Amniotic stem cell (primary cell): ENCODE measurements around the gene LIN7C.

Experiments used
- DNase-seq: peaks from one replicate; lab custom pipeline; 2025; lab: John Stamatoyannopoulos, UW

Gene LIN7C

GRCh38 chr11:27509908-27510307, 3.3 kb upstream of the LIN7C start:
- DNase-seq: no peak

- DNase-seq: no peak
Observed at GRCh38 chr11:27507557-27508322, 1.2 kb upstream of the LIN7C start.

GRCh38 chr11:27505781-27506180, 788 bp downstream of the LIN7C start:
- no peak for DNase-seq

DNA sequence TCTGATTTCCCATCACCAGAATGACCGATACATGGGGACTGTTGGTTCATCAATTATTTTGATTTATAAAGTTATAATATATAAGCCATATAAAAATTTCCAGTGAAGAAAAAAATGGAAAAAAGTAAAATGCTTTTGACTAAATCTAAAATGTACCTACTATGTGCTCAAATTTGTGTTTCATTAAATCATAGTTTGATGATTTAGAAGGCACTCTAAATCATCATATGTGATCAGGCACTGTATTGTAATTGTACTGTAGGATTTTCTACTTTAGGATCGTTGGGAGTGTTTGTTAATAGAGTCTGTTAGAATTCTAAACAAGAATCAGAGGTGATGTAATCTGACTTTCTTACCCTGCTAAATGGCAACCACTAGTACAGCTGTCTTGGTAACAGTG, 2.4 kb downstream of the LIN7C start:
- no peak for DNase-seq

DNA sequence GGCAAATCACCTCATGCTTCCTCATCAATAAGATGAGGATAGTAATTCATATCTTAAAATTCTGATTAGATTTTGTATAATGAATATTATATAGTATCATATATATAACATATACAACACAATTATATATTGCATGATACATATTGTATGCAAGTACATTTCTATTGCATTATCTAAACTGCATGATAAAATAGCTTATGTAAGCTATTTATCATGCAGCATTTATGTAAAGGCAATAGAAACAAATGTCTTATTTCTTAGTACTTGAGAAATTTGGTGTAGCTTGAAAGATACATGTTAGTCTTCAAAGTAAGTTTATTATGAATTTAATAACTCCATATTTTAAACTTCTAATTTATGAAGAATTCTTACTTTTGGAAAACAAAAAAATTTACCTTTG, 5.5 kb downstream of the LIN7C start:
- DNase-seq: no peak

- no peak for DNase-seq
Observed at GRCh38 chr11:27497911-27498310, 8.7 kb downstream of the LIN7C start.

DNA sequence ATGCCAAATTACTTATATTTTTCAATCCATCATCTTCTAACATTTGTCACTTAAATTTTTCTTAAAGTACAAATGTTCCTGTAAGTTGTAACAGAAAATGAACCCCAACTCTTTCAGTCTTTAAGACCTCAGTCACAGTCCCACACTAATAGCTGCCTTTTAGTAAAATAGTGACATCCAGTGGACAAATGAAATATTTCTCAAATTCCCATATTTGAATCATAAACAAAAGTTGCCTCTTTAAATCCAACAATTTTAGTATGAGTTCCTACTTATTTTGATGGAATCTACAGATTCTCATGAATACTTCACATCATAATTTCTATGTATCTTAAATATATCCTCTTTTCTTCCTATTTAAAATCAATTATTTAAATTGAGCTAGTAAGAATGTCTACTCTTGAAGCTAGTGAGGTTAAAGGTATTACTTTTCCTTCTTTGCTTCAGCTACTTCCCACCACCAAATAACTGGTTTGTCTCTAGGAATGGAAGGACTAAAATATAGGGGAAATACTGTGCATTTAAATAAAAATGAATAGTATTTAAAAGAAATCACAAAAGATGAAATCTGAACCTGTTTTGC, 9.2 kb downstream of the LIN7C start:
- no peak for DNase-seq

DNA sequence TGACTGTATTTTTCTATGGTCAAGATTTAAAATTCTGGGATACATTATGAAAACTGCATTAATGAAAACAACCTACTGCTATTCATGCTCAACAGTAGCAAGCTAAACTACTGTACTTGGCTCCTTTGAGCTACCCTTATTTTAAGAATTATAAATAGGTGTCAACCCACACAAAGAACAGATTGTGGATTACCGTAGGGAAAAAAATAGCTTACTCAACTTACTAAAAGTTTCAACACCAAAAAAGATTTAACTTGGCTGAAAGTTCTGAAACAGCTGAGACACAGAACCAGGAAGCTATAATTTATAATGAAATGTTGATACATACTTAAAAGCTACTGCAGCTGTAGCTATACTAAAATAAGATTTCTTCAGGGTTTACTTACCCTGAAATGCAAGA, 10.1 kb downstream of the LIN7C start:
- no peak for DNase-seq

DNA sequence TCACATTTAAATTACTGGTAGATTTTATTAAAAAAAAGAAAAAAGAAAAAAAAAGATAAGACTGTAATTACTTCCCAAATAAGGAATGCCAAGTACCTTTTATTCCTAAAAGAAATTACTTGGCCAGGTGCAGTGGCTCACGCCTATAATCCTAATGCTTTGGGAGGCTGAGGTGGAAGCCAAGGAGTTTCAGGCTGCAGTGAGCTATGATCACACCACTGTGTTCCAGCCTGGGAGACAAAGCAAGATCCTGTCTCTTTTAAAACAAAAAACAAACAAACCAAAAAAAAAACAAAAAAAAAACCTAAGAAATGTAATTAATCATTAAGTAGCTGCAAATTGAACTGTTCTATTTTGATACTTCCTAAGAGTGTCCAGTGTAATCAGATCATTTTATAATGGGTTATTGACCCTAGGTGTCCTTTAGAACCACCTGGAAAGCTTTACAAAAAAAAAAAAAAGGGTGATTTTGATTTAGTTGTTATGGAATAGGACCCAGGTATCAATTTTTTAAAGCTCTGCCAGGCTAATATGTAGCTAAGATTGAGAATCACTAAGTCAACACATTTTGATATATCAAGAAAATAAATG, 10.8 kb downstream of the LIN7C start:
- no peak for DNase-seq

- DNase-seq: no peak
Observed at GRCh38 chr11:27489092-27489491, 17.5 kb downstream of the LIN7C start.

DNA sequence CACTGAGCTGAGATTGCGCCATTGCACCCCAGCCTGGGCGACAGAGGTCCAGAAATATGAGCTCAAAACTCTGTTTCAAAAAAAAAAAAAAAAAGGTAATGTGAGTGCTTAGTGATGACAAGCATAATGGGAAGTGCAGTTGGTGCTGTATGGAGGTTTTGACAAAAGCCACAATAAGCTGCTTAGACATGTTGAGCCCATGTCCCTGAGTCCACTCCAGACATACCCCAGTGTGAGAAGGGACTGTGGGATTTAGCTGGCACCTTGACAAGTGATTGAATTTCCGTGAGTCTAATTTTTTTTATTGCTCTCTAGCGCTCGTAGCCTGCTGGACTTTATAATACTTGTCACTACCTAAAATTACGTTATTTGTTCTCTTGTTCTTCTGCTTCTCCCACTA, 18.9 kb downstream of the LIN7C start:
- DNase-seq: no peak

DNA sequence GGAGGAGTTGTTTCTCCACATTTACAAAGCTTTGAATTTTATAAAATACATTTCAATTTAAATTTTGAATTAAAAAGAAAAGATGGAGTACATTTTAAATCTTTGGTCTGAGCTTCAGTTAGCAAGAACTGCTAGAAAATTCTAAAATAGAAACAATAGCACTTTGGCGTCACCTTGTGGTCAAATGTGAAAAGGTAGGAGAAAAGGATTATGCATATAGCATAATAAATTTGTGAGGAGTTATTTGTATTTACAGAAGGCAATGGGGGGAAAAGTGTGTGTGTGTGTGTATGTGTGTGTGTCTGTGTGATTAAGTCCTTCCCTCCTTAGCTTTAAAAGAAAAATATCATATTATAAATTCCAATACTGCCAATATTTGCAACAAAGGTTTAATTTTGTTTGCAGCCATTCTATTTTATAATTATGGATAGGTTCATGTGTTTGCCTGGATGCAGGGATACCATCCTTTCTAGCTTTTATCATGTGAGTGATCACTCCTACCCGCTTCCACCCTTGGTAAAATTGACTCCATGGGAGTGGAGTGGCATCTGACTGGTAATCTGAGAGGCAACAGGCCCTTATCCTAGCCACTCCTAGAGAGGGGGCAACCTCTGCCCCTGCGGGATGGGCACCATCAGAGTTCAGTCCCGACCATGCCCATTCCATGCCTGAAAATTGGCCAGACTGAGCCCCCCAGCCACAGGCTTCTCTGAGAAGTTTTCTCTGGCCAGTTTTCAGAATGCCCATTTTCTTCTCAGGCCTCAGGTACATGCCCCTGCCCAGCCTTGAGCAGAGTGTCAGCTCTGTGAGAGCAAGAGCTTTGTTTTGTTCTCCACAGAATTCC, 20.4 kb downstream of the LIN7C start:
- no peak for DNase-seq

GRCh38 chr11:27482793-27483192, 23.8 kb downstream of the LIN7C start:
- DNase-seq: no peak

- DNase-seq: no peak
Observed at GRCh38 chr11:27481992-27482391, 24.6 kb downstream of the LIN7C start.

- no peak for DNase-seq
Observed at GRCh38 chr11:27477831-27478230, 28.7 kb downstream of the LIN7C start.

GRCh38 chr11:27477243-27477642, 29.3 kb downstream of the LIN7C start:
- no peak for DNase-seq

- DNase-seq: no peak
Observed at GRCh38 chr11:27475622-27476021, 30.9 kb downstream of the LIN7C start.

GRCh38 chr11:27473017-27473406, 33.6 kb downstream of the LIN7C start:
- no peak for DNase-seq

DNA sequence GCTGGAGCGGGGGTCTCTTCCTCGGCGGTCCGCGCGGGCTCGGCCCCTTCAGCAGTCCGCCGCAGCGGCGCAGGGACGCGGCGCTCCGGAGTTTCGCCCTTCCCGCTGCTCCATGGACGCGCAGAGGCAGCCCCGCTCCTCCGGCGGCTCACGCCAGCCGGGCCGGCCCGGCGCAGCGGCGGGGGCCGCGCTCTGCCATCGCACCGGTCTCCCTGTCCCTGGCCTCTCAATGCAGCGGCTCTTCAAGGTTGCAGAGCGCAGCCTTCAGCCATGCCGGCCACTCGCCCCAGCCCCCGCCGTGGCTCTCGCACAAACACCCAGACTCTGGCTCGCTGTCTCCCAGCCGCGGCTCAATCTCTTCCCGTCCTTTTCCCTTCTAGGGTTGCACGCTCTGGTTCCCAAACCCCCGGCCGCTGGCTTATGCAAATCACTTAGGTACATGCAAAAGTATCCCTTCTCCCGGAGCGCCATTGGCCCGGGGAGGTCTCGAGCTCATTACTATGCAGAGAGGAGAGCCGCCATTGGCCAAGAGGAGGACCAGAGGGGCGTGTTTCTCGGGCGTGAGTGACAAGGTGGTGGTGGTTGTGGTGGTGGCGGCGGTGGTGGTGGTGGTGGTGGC, 34.1 kb downstream of the LIN7C start, which contains the start of gene LGR4:
LGR4 (minus strand) TSS at position 393 of the 619 bp plus-strand sequence. CDS start 488 bp downstream, outside the sequence.
- DNase-seq: peak; percentile 88

GRCh38 chr11:27471589-27472397, 34.8 kb downstream of the LIN7C start:
- DNase-seq: no peak
